Stimulated activated naive CD4-positive, alpha-beta T cell treated with Interleukin-2 at 50 U/mL for 16 hours (primary cell): ENCODE results near the gene FGF4.

Source experiments
- DNase-seq: peaks from one replicate; lab custom pipeline; 2025; lab: John Stamatoyannopoulos, UW

FGF4 gene

DNA sequence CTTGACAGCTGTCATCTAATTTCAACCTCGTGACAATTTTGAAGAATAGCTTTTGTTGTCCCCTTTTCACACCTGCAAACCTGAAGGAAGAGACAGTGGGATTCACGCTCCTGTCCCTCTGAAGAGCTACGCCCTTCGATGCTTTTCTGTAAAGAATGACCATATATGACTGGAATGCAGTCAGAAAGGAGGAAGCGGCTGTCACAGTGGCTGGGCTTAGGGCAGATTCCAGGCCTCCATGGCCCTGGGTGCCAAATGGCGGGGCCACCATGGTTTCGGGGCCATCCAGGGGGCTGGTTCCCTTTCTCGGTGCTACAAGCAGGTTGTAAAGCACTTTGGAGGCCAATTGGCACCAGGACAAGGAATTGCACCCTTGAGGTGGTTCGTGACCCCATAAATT lies 49.1 kb downstream of the FGF4 start:
- no peak for DNase-seq

DNA sequence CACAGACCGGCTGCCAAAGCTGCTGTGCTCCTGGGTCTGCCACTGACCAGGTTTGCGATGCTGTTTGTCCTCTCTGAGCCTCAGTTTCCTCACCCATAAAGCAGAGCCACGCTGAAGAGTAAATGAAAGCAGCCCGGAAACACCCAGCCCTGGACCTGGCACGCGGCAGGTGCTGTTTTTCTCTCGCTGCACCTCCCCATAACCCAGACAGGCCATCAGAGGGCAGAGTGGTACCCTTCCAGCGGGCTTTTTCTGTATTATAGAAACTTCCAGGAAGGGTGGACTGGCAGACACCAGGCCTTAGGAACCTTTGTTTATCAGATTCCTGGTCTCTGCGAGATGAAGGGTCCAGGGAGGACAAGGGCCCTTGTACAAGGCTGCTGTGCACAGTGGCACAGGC lies 53.4 kb downstream of the FGF4 start:
- no peak for DNase-seq

DNA sequence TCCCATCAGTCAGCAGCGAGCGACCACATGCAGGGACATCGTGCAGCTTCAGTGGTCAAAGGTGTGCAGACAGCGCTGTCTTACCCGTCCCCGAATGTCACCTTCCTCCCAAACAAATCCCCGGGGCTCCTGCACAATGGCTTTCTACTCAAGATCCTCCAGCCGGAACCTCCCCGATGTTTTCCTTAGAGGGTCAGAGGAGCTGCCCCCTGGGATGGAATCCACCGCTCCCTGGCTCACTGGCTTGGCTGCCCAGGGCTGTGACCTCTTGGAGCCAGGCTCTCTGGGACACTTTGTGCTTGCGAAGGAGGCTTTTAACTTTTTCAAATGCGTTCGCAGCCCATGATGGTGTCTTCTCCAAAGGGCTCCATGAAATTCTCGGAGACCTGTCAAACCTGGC lies 54.0 kb downstream of the FGF4 start:
- DNase-seq: no peak
